Activated naive CD4-positive, alpha-beta T cell treated with anti-CD3 and anti-CD28 coated beads, Interleukin-2, amount 50 U/mL, for 16 hours (primary cell): ENCODE results near the gene CYP4F8.

ENCODE experiments used
- DNase-seq: peaks from one replicate; pipeline ENCODE4 v3.0.0-alpha.2; 2020

Gene CYP4F8

GRCh38 chr19:15616627-15617270 lies 1.7 kb downstream of the CYP4F8 start:
- DNase-seq, result no peak

DNA sequence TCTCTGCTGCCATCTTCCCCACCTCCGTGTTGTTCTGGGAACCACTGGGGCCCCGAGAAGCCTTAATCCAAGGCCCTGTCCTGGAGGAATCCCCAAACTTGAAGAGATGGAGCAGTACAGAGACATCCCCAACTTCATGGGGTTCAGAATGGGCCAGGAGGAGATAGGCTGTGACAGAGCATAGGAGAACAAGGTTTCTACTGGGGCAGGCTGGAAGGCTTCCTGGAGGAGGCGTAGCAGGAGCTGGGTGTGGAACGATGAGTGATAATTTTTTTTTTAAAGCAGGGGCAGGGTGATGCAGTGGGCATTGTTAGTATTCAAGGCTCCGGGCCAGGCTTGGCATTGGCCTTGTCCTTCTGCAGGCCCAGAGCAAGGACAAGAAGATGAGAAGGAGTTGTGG lies 3.3 kb downstream of the CYP4F8 start:
- no peak for DNase-seq

- DNase-seq, result no peak
Observed at GRCh38 chr19:15621801-15622200, 6.8 kb downstream of the CYP4F8 start.

GRCh38 chr19:15622991-15623390 lies 8.0 kb downstream of the CYP4F8 start:
- DNase-seq, result no peak

DNA sequence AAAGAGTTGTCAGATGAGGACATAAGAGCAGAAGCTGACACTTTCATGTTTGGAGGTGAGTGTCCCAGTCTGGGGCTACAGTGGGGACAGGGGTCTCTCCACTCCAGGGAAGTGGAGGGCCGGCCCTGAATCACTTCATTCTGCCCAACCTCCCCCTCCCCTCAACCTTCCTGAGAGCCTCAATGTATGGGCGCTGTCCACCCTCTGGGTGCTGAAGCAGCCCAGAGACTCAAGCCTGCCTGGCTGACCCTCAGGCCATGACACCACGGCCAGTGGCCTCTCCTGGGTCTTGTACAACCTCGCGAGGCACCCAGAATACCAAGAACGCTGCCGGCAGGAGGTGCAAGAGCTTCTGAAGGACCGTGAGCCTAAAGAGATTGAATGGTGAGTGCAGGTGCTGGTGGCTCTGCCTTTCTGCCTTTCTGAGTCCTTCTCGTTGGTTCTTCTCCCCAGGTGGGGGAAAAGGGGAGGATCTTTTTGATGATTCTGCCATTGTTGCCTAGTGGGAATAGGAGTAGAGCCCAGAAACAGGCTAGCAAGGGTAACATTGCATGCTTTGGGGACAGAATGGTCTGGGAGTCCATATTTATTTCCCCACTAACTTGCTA lies 8.8 kb downstream of the CYP4F8 start:
- no peak for DNase-seq

DNA sequence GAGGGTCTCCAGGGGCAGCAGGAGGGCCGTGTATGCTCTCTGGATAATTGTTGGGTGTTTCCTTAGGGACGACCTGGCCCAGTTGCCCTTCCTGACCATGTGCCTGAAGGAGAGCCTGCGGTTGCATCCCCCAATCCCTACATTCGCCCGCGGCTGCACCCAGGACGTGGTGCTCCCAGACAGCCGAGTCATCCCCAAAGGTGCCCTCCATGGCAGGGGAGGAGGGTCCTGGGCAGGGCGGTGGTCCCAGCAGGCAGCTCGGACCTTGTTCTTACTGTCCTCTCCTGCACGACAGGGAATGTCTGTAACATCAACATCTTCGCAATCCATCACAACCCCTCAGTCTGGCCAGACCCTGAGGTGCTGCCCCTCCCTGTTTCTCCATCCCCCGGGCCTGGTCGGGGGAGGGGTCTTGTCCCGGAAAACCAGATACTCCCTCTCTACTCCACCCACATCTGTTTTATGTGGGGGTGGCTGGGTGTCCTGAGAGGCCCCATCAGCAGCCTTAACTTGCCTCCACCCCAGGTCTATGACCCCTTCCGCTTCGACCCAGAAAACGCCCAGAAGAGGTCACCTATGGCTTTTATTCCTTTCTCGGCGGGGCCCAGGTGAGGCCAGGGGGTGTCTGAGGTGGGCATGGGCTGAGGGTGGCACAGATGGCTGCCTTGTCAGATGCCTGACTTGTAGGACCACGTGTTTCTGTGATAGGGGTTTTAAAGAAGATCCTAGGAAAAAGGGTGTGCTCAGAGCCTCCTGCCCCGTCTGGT lies 13.4 kb downstream of the CYP4F8 start:
- no peak for DNase-seq

DNA sequence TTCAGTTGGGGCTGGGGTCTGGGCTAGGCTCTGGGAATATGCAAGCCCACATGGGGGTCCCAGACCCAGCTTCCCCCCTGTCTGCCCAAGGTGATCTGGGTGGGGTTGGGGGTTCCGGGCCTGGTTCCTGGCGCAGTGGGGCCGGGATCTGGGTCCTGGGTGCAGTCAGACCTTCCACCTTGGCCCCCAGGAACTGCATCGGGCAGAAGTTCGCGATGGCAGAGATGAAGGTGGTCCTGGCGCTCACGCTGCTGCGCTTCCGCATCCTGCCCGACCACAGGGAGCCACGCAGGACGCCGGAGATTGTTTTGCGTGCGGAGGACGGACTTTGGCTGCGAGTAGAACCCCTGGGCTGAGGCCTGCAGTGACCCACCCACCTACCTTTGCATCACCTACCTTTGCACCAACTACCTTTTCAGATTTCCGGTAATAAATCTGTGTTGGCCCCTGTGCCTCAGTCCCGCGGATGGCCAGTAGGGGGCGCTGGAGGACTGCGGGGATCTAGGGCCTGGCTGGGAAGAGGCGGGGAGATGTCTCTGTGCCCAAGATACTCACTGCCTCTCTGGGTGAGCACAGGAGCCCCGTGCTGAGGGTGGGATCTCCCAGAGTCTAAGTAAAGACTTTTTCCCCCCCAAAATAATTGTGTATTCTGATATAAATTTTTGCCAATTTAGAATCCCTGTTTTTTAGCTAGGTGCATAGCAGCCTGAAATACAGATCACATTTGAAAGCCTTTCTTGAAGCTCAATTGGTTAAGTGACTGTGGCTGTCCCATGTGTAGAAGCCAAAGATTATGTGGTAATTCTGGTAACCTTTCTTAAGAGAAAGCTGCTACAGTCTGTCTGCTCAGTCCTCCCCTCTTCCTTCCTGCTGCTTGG lies 14.2 kb downstream of the CYP4F8 start:
- peak; percentile 86 for DNase-seq

- no peak for DNase-seq
Observed at GRCh38 chr19:15631817-15632216, 16.8 kb downstream of the CYP4F8 start.

DNA sequence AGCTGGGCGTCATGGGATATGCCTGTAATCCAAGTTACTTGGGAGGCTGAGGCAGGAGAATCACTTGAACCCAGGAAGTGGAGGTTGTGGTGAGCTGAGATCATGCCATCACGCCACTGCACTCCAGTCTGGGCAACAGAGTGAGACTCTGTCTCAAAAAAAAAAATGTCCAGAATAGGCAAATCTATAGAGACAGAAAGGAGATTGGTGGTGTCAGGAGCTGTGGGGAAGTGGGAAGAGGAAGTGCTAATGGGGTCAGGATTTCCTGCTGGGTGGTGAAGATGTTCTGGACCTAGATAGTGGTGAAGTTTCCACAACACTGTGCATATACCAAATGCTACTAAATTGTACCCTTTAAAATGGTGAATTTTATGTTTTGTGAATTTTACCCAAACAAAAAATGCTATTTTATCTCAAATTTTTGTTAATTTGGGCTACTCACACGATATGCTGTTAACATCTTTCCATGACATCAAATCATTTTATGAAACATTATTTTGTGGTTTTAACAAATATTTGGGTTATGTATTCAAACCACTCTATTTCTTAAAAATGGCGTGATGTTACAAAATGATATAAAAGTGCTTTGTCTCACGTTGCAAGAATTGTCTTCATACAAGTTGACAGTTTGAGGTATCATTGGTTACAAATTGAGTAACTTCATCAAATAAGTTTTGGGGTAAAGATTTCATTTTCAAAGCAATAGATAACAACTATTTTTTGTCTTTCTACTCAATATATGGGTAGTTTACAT lies 18.2 kb downstream of the CYP4F8 start:
- DNase-seq, result no peak

GRCh38 chr19:15634105-15634504 lies 19.1 kb downstream of the CYP4F8 start:
- DNase-seq, result no peak

GRCh38 chr19:15635016-15635805 lies 20.2 kb downstream of the CYP4F8 start:
- DNase-seq, result no peak

DNA sequence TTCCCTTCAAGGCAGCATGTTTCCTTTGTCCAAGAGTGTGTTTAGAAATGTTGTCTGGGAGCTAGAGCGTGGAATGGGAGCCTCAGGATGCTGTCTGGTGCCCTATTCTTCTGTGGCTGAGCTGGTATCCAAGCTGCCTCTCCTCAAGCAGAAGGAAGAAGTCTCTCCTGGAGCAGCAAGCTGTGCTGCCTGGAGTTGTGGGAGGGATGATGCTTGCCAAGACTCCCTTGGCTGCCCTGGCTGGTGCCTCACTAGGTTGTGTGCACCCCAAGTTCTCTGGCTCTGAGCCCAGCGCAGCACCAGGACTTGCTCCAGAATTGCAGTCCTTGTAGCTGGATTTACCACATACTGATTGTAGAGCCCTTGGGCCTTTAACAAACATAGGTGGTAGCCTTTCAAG lies 21.0 kb downstream of the CYP4F8 start:
- no peak for DNase-seq

DNA sequence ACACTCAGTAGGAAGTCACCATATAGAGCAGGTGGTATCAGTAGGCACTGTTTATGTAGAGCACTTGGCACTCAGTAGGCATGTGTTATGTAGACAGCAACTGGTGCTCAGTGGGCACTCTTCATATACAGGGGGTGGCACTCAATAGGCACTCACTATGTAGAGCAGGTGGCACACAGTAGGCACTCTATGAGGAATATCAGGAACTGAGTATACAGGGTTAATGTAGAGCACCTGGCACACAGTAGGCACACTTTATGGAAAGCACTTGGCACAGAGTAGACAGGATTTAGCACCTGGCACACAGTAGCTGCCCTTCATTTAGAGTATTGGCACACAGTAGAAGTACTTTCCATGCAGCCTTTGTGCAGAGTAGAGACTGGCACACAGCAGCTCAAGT lies 24.6 kb downstream of the CYP4F8 start:
- DNase-seq, result no peak

DNA sequence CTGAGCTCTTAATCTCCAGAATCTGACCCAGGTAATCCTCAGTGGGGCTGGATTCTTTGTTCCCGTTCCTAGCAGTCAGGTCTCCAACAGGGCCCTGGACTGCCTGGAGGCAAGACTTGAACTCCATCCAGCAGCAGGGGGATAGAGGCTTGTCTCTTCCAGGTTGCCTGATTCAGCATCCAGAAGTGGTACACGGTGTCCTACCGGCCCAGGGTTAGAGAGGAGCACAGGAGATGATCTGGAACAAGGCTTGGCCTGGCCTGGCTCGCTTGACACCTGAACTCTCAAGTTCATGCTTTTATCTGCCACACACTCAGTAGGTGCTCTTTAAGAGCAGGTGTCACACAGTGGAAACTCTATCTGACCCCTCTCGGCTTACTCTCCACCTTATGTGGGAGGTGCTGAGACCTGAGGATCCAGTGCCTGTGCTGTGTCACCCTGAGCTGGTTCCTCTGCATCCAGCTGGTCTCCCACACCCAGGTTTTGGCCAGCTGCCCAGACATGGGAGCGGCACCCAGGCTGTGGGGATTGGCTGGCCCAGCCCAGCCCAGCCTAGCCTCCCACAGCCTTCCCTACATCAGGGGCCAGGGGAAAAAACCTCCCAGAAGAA lies 25.4 kb downstream of the CYP4F8 start, which contains the start of gene CYP4F3:
Gene CYP4F3, plus strand, starts transcription at position 604 of the 610 bp plus-strand sequence. CDS start 519 bp downstream, outside the sequence.
- no peak for DNase-seq

GRCh38 chr19:15640904-15641597 lies 26.0 kb downstream of the CYP4F8 start:
- DNase-seq, result no peak

GRCh38 chr19:15641901-15642491 lies 27.0 kb downstream of the CYP4F8 start:
- DNase-seq, result no peak

DNA sequence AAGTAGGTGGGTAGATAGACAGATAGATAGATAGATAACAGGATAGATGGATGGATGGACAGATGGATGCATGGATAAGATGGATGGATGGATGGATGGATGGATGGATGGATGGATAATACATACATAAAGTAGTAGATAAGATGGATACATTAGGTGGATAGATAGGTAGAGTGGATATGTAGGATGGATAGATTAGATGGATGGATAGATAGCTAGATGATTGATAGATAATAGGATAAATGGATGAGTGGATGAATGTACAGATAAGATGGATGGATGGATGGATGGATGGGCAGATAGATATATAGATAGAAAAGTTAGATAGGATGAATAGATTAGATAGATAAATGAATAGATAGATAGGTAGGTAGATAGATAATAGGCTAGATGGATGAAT lies 27.8 kb downstream of the CYP4F8 start:
- DNase-seq, result no peak

DNA sequence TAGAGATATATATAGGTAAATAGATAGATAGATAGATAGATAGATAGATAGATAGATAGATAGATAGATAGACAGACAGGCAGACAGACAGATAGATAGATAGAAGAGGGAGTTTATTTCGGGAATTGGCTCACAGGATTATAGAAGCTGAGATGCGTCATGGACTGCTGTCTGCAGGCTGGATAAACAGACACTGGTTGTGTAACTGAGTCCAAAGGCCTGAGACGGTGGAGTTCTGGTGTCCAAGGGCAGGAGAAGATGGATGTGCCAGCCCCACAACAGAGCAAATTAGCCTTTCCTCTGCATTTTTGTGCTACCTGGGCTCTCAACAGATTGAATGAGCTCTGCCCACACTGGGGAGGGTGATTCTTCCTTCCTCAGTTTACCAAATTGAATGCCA lies 28.4 kb downstream of the CYP4F8 start:
- no peak for DNase-seq

DNA sequence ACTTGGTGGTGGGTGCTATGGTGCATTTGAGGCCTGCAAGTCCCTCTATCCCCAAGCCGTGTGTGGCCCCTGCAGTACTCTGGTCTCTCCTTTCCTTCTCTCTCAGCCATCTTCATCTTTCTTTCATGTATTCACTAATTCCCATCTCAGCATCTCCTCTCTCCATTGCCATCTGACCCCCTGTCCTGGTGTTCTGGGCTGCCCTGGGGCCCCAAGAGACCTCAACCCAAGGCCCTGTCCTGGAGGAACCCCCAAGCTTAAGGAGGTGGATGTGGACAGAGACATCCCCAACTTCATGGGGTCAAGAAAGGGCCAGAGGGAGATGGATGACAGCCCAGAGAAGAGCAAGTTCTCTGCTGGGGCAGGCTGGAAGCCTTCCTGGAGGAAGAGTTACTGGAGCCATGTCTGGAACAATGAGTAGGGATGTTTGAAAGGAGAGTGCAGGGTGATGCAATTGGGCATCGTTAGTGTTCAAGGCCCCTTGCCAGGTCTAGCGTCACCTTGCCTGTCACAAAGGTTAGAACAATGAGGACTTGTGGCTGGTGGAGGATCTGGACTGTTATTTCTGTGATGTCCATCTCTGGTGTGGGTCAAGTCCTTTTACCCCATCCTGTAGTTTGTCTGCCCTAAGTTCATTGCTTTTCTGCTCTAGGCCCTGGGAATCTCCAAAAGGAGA lies 29.2 kb downstream of the CYP4F8 start:
- no peak for DNase-seq
